ENCODE data around the gene KAZN. TPM values are rescaled to one million over a fixed set of nuclear protein-coding genes. Genes with fewer than 3 reads are reported as not detected.

Gene KAZN
- total RNA-seq, 4 donors from 2014 or later = 0.77 to 12.3 (median 4.9) TPM

DNA sequence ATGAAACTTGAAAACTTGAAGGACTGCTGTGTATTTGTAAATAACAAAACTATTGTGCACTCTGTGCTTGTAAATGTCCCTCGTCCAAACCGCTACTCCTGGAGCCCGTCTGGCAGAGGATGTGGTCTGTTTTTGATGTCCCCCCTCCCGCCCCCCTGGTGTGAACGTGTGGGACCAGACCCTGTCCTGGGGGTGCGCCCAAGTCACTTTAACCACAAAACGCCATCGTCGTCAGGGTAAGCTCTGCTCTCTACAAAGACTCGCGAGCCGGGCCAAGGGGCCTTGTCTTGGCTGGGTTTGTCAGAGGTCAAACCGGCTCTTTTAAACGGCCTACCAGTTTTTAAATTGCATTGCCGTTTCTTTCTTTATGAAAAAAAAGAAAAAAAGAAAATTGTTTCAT lies 467.7 kb downstream of the KAZN start:
- Histone ChIP-seq H3K36me3 (no peaks in the 10 kb centered on the region), H3K27ac (peak overlapping the region; percentile 57 to 69), H3K4me1 (no peaks in the 10 kb centered on the region), H3K4me3 (no peak overlapping the region), H3K9me3 (no peaks in the 10 kb centered on the region), H3K27me3 (no peaks in the 10 kb centered on the region)
- no peak for DNase-seq
- TF ChIP-seq, protein P1, sequence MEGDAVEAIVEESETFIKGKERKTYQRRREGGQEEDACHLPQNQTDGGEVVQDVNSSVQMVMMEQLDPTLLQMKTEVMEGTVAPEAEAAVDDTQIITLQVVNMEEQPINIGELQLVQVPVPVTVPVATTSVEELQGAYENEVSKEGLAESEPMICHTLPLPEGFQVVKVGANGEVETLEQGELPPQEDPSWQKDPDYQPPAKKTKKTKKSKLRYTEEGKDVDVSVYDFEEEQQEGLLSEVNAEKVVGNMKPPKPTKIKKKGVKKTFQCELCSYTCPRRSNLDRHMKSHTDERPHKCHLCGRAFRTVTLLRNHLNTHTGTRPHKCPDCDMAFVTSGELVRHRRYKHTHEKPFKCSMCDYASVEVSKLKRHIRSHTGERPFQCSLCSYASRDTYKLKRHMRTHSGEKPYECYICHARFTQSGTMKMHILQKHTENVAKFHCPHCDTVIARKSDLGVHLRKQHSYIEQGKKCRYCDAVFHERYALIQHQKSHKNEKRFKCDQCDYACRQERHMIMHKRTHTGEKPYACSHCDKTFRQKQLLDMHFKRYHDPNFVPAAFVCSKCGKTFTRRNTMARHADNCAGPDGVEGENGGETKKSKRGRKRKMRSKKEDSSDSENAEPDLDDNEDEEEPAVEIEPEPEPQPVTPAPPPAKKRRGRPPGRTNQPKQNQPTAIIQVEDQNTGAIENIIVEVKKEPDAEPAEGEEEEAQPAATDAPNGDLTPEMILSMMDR (IDR thresholded peaks at IDR 0.05) = no peak
- no peak for TF ChIP-seq POLR2A (IDR thresholded peaks at IDR 0.05)
- intact Hi-C loops (cut with DNase I; ENCODE audit: low total_unique reads) = no loop called here

DNA sequence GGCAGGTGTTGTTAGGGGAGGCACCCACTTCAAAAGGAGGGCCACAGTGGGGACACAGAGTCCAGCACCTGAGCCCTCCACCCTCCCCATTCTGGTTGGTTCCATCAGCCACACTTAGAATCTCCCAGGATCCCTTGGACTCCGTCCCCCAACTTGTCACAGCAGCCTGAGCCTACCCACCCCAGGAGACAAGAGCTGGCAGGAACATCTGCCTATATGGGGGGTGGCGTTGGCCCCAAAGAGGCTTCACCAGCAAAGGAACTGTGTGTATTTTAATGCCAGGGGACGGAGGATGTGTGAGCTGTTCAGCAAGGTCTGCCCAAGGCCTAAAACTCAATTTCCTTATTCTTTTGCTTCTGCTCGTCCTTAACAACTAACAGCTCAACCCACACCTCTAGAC lies 468.7 kb downstream of the KAZN start:
- intact Hi-C loops (cut with DNase I; ENCODE audit: low total_unique reads) = no loop called here
- Histone ChIP-seq H3K27me3 (no peaks in the 10 kb centered on the region), H3K4me3 (no peak overlapping the region), H3K27ac (peak overlapping the region; percentile 57 to 69), H3K36me3 (no peaks in the 10 kb centered on the region), H3K4me1 (no peaks in the 10 kb centered on the region), H3K9me3 (no peaks in the 10 kb centered on the region)
- DNase-seq = no peak
- TF ChIP-seq, protein P1 (IDR thresholded peaks at IDR 0.05) = no peak
- TF ChIP-seq POLR2A (IDR thresholded peaks at IDR 0.05) = no peak

DNA sequence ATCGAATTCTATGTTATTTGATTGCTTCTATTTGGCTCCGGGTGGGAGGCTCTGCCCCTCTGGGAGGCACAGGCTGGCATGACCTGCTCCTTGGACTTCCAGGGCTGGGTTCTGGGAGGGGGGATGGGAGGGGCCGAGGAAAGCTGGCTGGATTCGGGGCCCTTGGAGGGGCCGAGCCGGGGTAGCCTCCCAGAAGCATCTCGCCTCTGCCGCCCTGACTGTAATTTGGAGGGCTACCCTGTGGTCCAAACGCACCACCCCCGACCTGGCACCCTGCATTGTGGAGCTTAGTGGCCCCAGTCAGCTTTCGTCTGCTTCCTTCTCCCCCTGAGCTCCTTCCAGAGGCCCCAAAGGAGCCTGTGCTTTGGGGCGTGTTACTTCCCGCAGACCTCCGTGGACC lies 469.7 kb downstream of the KAZN start:
- no peaks in the 10 kb centered on the region for H3K9me3 ChIP-seq
- no peaks in the 10 kb centered on the region for H3K36me3 ChIP-seq
- intact Hi-C loops (cut with DNase I; ENCODE audit: low total_unique reads) = no loop called here
- H3K4me1 ChIP-seq = no peaks in the 10 kb centered on the region
- H3K27me3 ChIP-seq = no peaks in the 10 kb centered on the region
- no peak overlapping the region for H3K4me3 ChIP-seq
- DNase-seq = no peak
- peak overlapping the region; percentile 42 to 71 for H3K27ac ChIP-seq
- TF ChIP-seq, protein P1 (IDR thresholded peaks at IDR 0.05) = no peak
- no peak for TF ChIP-seq POLR2A (IDR thresholded peaks at IDR 0.05)

DNA sequence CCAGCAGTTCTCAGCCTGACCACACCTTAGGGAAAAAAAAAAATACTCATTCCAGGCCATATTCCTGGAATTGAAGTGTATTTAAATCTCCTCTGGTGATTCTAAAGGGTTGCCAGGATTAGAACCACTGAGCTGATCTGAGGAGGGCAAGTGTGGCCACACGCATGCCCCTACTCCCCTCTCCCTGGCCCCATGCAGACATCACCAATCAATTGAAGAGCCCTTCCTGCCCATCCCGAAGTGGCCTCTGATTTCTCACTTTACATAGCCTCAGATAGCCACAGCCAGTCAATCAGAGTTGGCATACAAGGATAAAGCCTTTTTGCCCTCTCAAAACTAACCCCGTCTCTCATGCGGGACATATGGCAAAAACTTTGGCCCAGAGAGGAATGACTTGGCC lies 470.5 kb downstream of the KAZN start:
- no peak for DNase-seq
- H3K4me3 ChIP-seq = no peak overlapping the region
- H3K27me3 ChIP-seq = no peaks in the 10 kb centered on the region
- TF ChIP-seq, protein P1 (IDR thresholded peaks at IDR 0.05) = no peak
- TF ChIP-seq POLR2A (IDR thresholded peaks at IDR 0.05) = no peak
- H3K36me3 ChIP-seq = no peaks in the 10 kb centered on the region
- peak overlapping the region; percentile 42 to 71 for H3K27ac ChIP-seq
- intact Hi-C loops (cut with DNase I; ENCODE audit: low total_unique reads) = no loop called here
- no peaks in the 10 kb centered on the region for H3K9me3 ChIP-seq
- H3K4me1 ChIP-seq = no peaks in the 10 kb centered on the region

DNA sequence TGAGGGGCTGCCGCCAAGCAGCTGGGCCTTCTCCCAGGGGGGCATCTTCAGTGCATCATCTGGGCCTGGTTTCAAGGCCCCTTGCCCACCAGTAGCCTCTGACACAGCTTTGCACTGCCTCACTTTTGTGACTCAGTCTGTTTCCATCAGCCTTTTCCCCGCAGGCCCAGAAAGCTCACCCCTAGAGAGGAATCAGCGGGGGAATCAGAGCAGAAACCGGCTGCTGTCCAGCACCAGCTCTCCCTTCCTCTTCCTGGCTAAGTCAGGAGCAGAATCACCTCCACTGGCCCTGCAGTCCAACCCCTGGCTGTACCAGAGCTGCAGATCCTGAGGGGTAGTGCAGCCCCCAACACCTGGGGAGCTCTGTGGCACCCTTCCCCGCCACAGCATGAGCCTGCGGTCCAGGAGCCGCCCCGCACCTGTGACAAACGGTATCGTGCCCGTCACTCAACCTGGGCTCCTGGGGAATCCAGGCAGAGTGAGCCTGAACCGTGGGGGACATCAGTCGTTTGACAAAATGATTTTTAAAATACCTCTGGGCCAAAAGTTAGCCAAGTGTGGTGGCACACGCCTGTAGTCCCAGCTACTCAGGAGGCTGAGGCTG lies 471.8 kb downstream of the KAZN start:
- Histone ChIP-seq H3K27ac (peak overlapping the region; percentile 42 to 71), H3K9me3 (no peaks in the 10 kb centered on the region), H3K36me3 (no peaks in the 10 kb centered on the region), H3K4me3 (no peak overlapping the region), H3K4me1 (no peaks in the 10 kb centered on the region), H3K27me3 (no peaks in the 10 kb centered on the region)
- intact Hi-C loops (cut with DNase I; ENCODE audit: low total_unique reads) = no loop called here
- TF ChIP-seq POLR2A (IDR thresholded peaks at IDR 0.05) = no peak
- TF ChIP-seq, protein P1 (IDR thresholded peaks at IDR 0.05) = no peak
- no peak for DNase-seq
